Renal pelvis (tissue), 4 donors: ENCODE results near the gene PIK3R6. TPM values are rescaled to one million over a fixed set of nuclear protein-coding genes. Genes with fewer than 3 reads are reported as not detected.

Experiments used
- DNase-seq: peaks from one replicate; pipeline ENCODE4 v3.0.0-alpha.2; 2013
- polyA plus RNA-seq, 3 donors: library from polyadenylated mRNA; unstranded; fragments of 120-200 nt; gene quantifications; one replicate each; pipeline ENCODE4 v1.2.1, GENCODE V29; 2013; ENCODE audit not compliant: insufficient read length in 3 of 3

PIK3R6 gene
- polyA plus RNA-seq, 3 donors: 1.2 to 1.8 (median 1.3) TPM

- DNase-seq: no peak
These were observed 69.2 kb downstream of the PIK3R6 start for GRCh38 chr17:8798176-8798845.

DNA sequence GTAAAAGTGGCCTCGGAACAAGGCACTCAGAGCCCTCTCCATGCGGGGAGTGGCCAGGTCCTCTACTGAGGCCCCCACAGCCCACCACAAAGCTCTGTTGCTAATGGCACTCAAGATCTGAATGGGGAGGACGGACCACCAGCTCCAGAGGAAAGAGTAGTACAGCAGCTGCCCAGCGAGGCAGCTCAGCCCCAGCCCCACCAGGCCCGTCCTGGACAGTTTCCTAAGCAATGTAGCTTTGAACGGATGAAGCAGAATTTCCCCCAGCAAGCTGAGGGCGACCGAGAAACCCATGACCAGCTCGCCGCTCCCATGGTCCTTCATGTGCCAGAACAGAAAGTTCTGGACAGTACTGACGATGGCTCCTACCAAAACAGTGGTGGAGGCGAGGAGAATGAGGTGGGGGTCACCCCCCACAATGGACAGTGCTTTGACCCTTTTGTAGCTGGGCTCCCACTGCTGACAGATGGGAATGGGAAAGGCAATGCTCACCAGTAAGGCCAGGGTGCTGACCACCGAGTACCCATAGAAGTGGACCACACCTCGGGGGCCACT lies 69.8 kb downstream of the PIK3R6 start:
- no peak for DNase-seq

- DNase-seq: no peak
These were observed 72.8 kb downstream of the PIK3R6 start for GRCh38 chr17:8794636-8795035.

DNA sequence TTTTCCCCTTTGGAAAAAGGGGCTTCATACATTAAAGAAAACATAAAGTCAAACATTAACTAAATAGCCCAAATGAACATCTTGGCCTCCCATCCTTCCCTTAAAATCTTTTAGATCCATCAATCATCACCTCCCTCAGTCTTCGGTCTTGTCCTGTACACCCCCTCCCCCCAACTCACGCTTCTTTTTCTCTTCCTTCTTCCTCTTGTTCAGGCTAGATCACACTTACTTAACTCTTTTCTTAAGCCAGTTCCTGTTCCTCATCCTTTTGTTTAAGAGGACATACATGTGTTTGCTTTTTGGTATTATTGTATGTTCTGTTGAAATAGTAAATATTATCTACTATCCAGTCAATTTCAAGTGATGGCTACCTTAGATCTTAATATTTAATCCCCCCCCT lies 73.8 kb downstream of the PIK3R6 start:
- DNase-seq: no peak

DNA sequence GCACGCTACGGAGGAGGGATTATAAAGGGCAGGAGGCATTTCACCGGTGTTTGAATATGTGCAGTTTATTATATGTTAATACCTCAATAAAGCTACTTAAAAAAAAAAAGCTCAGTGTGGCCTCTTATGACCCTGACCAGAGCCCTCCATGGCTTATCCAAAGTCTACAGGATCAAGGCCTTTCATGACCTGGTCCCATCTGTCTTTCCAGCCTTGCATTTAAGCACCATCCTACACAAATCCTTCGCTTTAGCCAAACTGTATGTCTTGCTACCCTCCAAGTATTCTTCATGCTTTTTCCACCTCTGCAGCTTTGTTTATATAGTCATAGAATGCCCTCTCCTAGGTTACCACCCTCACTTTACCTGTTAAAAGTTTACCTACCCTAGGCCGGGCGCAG lies 74.8 kb downstream of the PIK3R6 start:
- no peak for DNase-seq

GRCh38 chr17:8791910-8792270 lies 75.6 kb downstream of the PIK3R6 start:
- DNase-seq: no peak

GRCh38 chr17:8791248-8791909 lies 76.1 kb downstream of the PIK3R6 start:
- no peak for DNase-seq

- no peak for DNase-seq
These were observed 77.7 kb downstream of the PIK3R6 start for GRCh38 chr17:8789743-8790142.

DNA sequence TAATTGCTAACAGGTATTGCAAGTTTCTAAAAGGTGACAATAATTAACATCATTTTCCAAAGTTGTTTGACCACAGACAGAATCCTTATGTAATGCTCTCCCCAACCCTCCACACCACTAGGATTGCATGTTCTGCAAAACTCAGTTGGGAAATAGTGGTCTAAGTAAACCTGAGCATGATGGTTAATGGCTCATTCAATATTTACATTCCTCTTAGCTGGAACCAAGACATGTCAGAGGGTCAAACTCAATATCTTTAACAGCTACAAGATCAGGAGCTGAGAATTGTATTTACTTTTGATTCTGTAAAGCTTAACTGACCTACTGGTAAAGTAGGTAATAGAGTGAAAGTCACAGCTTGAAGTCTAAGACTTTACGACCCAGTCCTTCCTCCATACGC lies 78.5 kb downstream of the PIK3R6 start:
- no peak for DNase-seq

GRCh38 chr17:8785547-8786413 lies 81.7 kb downstream of the PIK3R6 start:
- peak; percentile 76 for DNase-seq

DNA sequence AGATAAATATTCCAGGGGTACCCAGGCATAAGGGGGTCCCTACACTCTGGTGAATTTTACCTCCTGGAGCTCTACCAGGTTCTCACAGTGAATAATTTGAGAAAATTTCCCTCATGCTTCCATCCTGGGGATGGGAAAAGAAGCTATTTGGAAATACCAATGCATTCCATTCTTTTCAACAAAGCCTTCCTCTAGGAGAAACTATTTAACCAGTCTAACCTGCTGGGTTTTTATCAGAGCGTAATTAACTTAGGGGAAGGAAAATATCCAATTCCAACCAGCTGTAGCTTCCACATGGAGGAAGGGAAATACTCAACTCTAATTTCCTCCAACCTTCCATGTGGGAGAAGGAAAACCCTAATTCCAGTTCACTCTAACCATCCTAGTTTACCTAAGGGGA lies 85.3 kb downstream of the PIK3R6 start:
- DNase-seq: no peak

- DNase-seq: no peak
These were observed 85.7 kb downstream of the PIK3R6 start for GRCh38 chr17:8781776-8782175.

- no peak for DNase-seq
These were observed 90.6 kb downstream of the PIK3R6 start for GRCh38 chr17:8776881-8777280.

DNA sequence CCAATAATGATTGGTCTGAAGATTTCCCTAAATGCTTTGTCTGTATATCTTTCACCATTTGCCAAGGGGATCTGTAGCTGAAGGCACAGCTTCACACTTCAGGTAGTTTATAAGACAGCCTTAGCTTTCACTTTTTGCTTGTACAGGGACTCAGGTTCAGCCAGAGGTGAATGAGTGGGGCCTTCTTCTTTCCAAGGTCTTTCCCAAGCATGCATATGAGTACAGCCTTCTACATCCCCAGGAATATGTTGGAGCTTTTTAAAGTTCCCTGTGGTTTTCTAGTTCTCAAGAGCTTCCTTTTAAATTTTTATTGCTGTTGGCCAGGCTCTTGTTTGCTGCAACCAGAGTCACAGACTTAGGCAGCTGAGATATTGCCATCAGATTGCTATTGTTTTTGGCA lies 91.2 kb downstream of the PIK3R6 start:
- no peak for DNase-seq

GRCh38 chr17:8766731-8767130 lies 100.7 kb downstream of the PIK3R6 start:
- no peak for DNase-seq

GRCh38 chr17:8762012-8762411 lies 105.5 kb downstream of the PIK3R6 start:
- no peak for DNase-seq

DNA sequence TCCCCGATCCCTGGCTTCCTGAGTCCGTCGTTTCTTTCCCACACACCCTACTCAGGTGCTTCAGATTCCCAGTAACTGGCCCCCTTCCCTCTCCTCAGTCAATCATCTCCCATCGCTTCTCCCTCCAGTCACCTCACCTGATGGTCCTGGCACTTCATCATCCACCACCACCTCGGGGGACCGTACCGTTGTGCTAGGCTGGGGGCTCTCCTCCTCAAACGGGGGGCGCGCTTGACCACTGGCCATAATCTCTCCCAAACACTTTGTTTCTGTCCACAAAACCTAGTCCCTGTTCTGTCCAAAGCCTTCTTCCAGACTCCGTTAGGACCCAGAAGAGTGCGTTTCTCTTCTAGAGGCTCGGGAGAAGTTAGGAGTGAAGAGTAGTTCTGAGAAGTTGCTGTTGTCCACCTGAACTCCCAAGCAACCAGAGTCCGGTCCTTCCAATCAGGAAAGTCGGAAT lies 109.3 kb downstream of the PIK3R6 start, which contains the start of gene SPDYE4:
SPDYE4 (minus strand) TSS at position 410 of the 460 bp plus-strand sequence; CDS start at position 246, 164 bp downstream.
- DNase-seq: no peak

GRCh38 chr17:8757189-8757588 lies 110.3 kb downstream of the PIK3R6 start:
- no peak for DNase-seq

GRCh38 chr17:8755590-8756255 lies 111.8 kb downstream of the PIK3R6 start:
- DNase-seq: no peak

DNA sequence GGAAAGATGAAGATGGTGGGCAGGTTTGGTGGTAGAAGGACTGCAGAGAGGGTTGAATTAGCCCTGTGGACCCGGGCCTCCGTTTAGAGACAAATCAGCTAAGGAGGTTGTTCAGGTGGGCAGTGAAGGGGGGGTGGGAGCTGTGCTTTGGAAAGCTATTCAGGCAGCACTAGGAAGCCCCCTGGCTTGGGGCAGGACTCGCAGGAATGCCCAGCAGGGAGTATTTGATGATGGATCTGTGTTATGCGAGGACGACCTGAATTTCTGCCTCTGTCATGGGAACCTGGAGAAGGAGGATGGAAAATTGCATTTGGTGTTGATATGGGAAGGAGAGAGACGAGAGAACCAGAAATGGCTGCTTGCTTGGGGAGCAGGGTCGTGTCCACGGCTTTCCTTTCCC lies 112.6 kb downstream of the PIK3R6 start:
- DNase-seq: no peak

DNA sequence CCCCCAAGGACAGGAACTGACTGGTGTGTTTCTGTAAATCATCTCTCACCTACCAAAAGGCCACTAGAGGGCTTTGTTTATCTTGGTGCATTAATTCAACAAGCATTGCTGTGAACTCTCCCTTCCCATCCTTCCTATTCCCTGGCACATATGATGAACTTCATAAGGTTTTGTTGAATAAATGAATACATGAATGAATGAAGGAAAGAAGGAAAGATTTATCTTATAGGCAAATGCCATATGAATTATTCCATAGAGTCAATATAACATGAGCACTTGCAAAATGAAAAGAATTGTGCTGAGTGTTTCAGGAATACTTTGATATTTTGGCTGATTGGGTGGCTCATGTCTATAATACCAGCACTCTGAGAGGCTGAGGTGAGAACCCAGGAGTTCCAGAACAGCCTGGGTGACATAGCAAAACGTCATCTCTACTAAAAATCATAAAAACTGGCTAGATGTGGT lies 113.5 kb downstream of the PIK3R6 start:
- no peak for DNase-seq
